Gastroesophageal sphincter (tissue), 4 donors: ENCODE results near the gene HS3ST1. TPM values are rescaled to one million over a fixed set of nuclear protein-coding genes. Genes with fewer than 3 reads are reported as not detected.

ENCODE experiments used
- ATAC-seq: fragments of 150-250 bp; one replicate; pipeline ENCODE4 v1.9.1; 2016; ENCODE audit warnings: mild to moderate bottlenecking, moderate library complexity
- H3K27ac ChIP-seq, 4 donors: fragments of 200-600 bp; sonication (generic) in 3 of 4; 1 replicate in 3 of 4; 2 replicates in 1 of 4; pipeline ENCODE4 v1.5.1; 2016 to 2019
- H3K27me3 ChIP-seq: fragments of 200-600 bp; sonication (generic); one replicate; pipeline ENCODE4 v1.5.1; 2019
- H3K36me3 ChIP-seq, 2 donors: fragments of 200-600 bp; sonication (generic); one replicate each; pipeline ENCODE4 v1.5.1; 2019; ENCODE audit warnings: control low read depth in 1 of 2
- H3K4me1 ChIP-seq, 3 donors: fragments of 200-600 bp; sonication (generic); 1 replicate in 2 of 3; 2 replicates in 1 of 3; pipeline ENCODE4 v1.5.1; 2016 to 2019; ENCODE audit warnings: control low read depth in 2 of 3
- H3K4me3 ChIP-seq, 2 donors: fragments of 200-600 bp; sonication (generic); one replicate each; pipeline ENCODE4 v1.5.1; 2019; ENCODE audit warnings: mild to moderate bottlenecking in 1 of 2, moderate library complexity in 1 of 2
- H3K9me3 ChIP-seq, 3 donors: fragments of 200-600 bp; sonication (generic); one replicate each; pipeline ENCODE4 v1.5.1; 2017 to 2019; ENCODE audit warnings: control low read depth in 2 of 3
- CTCF ChIP-seq, 4 experiments: fragments of 200-600 bp in 2 of 4; fragments of 450-650 bp in 2 of 4; sonication (generic) in 1 of 4; IDR thresholded peaks; one replicate each; pipeline ENCODE4 v1.5.1; 2017 to 2019; ENCODE audit warnings: antibody characterized with exemption in 4 of 4, mild to moderate bottlenecking in 2 of 4, moderate library complexity in 2 of 4
- EP300 ChIP-seq: sonication (generic); formaldehyde crosslinking; IDR thresholded peaks from one replicate; pipeline ENCODE4 v1.6.1; 2017; ENCODE audit warnings: antibody characterized with exemption, mild to moderate bottlenecking
- POLR2A ChIP-seq, 2 donors: fragments of 450-650 bp; IDR thresholded peaks; one replicate each; pipeline ENCODE4 v1.6.1; 2017; ENCODE audit warnings: antibody characterized with exemption in 2 of 2, mild to moderate bottlenecking in 2 of 2, moderate library complexity in 1 of 2
- POLR2AphosphoS5 ChIP-seq: sonication (generic); formaldehyde crosslinking; IDR thresholded peaks from one replicate; pipeline ENCODE4 v1.6.1; 2017; ENCODE audit warnings: antibody characterized with exemption
- WGBS, 2 donors: methylation state at CpG; one replicate each; pipeline ENCODE4 v1.1.5; 2018; ENCODE audit warnings: low coverage in 1 of 2; 5-methylcytosine and 5-hydroxymethylcytosine counted together
- total RNA-seq, 4 donors: library from RNA; depleted of rRNA; stranded (reverse); fragments of >200 nt; gene quantifications; one replicate each; pipeline ENCODE4 v1.1.0, GENCODE V29; 2016

HS3ST1 gene
- total RNA-seq, 4 donors from 2014 or later: 0.66 to 2.0 (median 1.4) TPM

GRCh38 chr4:11423465-11423864, 5.2 kb downstream of the HS3ST1 start:
- peak; percentile 42 for ATAC-seq
- no peak overlapping the region for H3K27ac ChIP-seq
- H3K36me3 ChIP-seq: no peaks in the 10 kb centered on the region
- TF ChIP-seq POLR2AphosphoS5 (no peak), EP300 (no peak), POLR2A (IDR thresholded peaks at IDR 0.05) (no peak), CTCF (IDR thresholded peaks at IDR 0.05) (no peak)
- H3K27me3 ChIP-seq: peaks cover 22% of the 10 kb centered on the region
- H3K4me3 ChIP-seq: no peak overlapping the region
- 33 to 55% methylated on average over 1 to 6 of the region's 6 CpGs for WGBS, 2 donors
- no peaks in the 10 kb centered on the region for H3K9me3 ChIP-seq
- peaks cover 0 to 28% (median 0%) of the 10 kb centered on the region in 3 donors for H3K4me1 ChIP-seq

- 68 to 70% methylated on average over 2 to 3 of the region's 3 CpGs for WGBS, 2 donors
- TF ChIP-seq EP300: no peak
- TF ChIP-seq POLR2A (IDR thresholded peaks at IDR 0.05): no peak
- no peak for TF ChIP-seq CTCF (IDR thresholded peaks at IDR 0.05)
- no peak for TF ChIP-seq POLR2AphosphoS5
Observed at GRCh38 chr4:11421116-11421515, 7.6 kb downstream of the HS3ST1 start.

GRCh38 chr4:11420327-11420726, 8.4 kb downstream of the HS3ST1 start:
- ATAC-seq: no peak
- Histone ChIP-seq H3K36me3 (no peaks in the 10 kb centered on the region), H3K4me3 (no peak overlapping the region), H3K27me3 (no peaks in the 10 kb centered on the region), H3K4me1 (no peaks in the 10 kb centered on the region), H3K27ac (no peak overlapping the region), H3K9me3 (no peaks in the 10 kb centered on the region)
- TF ChIP-seq POLR2A (IDR thresholded peaks at IDR 0.05): no peak
- TF ChIP-seq CTCF (IDR thresholded peaks at IDR 0.05): no peak
- no peak for TF ChIP-seq POLR2AphosphoS5
- TF ChIP-seq EP300: no peak
- 89% methylated on average over 8 of the region's 8 CpGs; no CpG with 5 or more reads in 1 of the 2 donors for WGBS, 2 donors

More at GRCh38 chr4:11421116-11421515, 7.6 kb downstream of the HS3ST1 start:
- Histone ChIP-seq H3K4me1 (peaks cover 0 to 4% (median 0%) of the 10 kb centered on the region in 3 donors), H3K27ac (no peak overlapping the region), H3K27me3 (no peaks in the 10 kb centered on the region), H3K36me3 (no peaks in the 10 kb centered on the region), H3K9me3 (no peaks in the 10 kb centered on the region), H3K4me3 (no peak overlapping the region)
- ATAC-seq: no peak

GRCh38 chr4:11418610-11419009, 10.1 kb downstream of the HS3ST1 start:
- Histone ChIP-seq H3K27ac (no peak overlapping the region), H3K27me3 (no peaks in the 10 kb centered on the region), H3K36me3 (no peaks in the 10 kb centered on the region), H3K9me3 (no peaks in the 10 kb centered on the region), H3K4me3 (no peak overlapping the region), H3K4me1 (no peaks in the 10 kb centered on the region)
- no peak for ATAC-seq
- no peak for TF ChIP-seq POLR2A (IDR thresholded peaks at IDR 0.05)
- no peak for TF ChIP-seq CTCF (IDR thresholded peaks at IDR 0.05)
- no peak for TF ChIP-seq POLR2AphosphoS5
- TF ChIP-seq EP300: no peak

GRCh38 chr4:11416767-11417113, 12.0 kb downstream of the HS3ST1 start:
- H3K4me1 ChIP-seq: no peaks in the 10 kb centered on the region
- no peak overlapping the region for H3K27ac ChIP-seq
- H3K9me3 ChIP-seq: no peaks in the 10 kb centered on the region
- H3K27me3 ChIP-seq: no peaks in the 10 kb centered on the region
- no peak for TF ChIP-seq POLR2AphosphoS5
- no peak for TF ChIP-seq CTCF (IDR thresholded peaks at IDR 0.05)
- TF ChIP-seq POLR2A (IDR thresholded peaks at IDR 0.05): no peak
- no peak for TF ChIP-seq EP300
- ATAC-seq: no peak
- no peaks in the 10 kb centered on the region for H3K36me3 ChIP-seq
- H3K4me3 ChIP-seq: no peak overlapping the region
- WGBS, 2 donors: 68 to 78% methylated on average over 3 of the region's 3 CpGs
